ENCODE measurements around the gene FGF14. TPM values are rescaled to one million over a fixed set of nuclear protein-coding genes. Genes with fewer than 3 reads are reported as not detected.

The FGF14 gene
- total RNA-seq, 4 donors from 2014 or later = 0.28 to 2.3 (median 0.35) TPM; not detected in 1

DNA sequence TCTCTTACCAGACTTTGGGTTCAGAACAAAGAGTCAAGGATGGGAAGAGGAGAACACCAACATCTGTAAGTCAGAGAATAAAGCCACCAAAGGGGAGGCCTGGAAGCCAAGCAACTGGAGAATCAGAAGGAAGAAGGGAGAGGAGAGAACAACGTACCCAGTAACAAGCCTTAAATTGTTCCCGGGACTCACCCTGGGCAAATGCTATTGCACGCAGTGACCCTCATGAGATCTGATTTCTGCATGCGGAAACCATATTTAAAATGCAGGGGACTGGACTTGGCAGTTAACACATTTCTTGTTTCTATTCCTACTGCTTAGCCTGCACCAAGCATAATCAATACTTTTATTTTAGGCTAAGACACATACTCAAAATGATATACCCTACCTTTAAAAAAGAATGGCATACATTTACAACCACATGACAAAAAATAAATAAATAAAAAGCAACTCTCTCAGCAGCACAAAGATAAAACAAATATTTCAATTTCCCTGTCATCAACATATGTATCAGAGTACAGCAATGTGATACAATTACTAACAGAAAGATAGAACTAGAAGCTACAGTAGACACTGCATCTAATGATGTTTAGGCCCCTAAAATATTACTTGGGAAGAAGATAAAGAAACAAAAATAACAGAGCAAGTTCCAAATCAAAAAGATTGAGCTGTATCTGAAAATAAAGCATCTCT, 534.8 kb downstream of the FGF14 start:
- Histone ChIP-seq H3K9me3 (no peaks in the 10 kb centered on the region), H3K27ac (no peak overlapping the region), H3K4me1 (no peaks in the 10 kb centered on the region), H3K4me3 (no peak overlapping the region), H3K36me3 (no peaks in the 10 kb centered on the region), H3K27me3 (no peaks in the 10 kb centered on the region)
- TF ChIP-seq, protein P1, sequence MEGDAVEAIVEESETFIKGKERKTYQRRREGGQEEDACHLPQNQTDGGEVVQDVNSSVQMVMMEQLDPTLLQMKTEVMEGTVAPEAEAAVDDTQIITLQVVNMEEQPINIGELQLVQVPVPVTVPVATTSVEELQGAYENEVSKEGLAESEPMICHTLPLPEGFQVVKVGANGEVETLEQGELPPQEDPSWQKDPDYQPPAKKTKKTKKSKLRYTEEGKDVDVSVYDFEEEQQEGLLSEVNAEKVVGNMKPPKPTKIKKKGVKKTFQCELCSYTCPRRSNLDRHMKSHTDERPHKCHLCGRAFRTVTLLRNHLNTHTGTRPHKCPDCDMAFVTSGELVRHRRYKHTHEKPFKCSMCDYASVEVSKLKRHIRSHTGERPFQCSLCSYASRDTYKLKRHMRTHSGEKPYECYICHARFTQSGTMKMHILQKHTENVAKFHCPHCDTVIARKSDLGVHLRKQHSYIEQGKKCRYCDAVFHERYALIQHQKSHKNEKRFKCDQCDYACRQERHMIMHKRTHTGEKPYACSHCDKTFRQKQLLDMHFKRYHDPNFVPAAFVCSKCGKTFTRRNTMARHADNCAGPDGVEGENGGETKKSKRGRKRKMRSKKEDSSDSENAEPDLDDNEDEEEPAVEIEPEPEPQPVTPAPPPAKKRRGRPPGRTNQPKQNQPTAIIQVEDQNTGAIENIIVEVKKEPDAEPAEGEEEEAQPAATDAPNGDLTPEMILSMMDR (IDR thresholded peaks at IDR 0.05) = no peak
- no peak for TF ChIP-seq POLR2A (IDR thresholded peaks at IDR 0.05)
- no peak for DNase-seq

DNA sequence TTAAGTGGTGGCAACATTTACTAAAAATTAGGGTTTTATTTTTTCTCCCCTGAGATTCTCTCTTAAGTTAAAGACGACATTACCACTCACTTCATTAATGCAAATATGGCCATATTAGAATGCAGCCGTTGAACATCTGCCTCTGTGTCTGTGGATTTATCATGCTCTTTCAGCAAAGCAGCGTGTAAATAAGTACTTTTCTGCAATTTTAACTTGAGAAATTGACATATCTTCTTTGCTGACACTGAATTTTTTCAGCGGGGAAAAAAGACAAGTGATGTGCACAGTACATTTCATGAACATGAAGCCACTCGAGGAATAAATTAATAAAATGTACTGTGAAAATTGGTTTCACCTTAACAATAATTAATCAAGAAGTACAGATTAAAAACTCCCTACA, 543.0 kb downstream of the FGF14 start:
- TF ChIP-seq, protein P1 (IDR thresholded peaks at IDR 0.05) = no peak
- TF ChIP-seq POLR2A (IDR thresholded peaks at IDR 0.05) = no peak

DNA sequence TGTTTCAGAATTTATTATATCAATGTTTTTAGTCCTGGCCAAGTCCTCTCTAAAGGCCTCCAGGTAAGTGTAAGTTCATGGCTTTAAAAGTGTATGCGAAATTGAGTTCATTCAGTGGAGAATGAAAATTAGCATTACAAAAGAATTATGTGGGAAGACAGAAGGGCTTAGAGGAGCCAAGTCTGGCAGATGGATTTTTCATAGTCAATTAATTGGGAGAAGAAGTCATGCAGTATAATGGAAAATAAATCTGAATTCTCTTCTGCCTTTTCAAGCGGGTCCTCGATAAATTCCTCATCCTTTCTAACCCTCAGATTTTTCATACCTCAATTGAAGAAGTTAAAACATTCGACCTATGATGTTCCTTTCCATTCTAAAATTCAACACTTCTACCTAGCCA, 555.1 kb downstream of the FGF14 start:
- H3K27ac ChIP-seq = no peak overlapping the region
- no peak overlapping the region for H3K4me3 ChIP-seq
- DNase-seq = no peak
- TF ChIP-seq, protein P1 (IDR thresholded peaks at IDR 0.05) = no peak
- peaks cover 0 to 3% (median 0%) of the 10 kb centered on the region in 4 donors for H3K9me3 ChIP-seq
- no peaks in the 10 kb centered on the region for H3K4me1 ChIP-seq
- H3K36me3 ChIP-seq = no peaks in the 10 kb centered on the region
- no peaks in the 10 kb centered on the region for H3K27me3 ChIP-seq

More for the DNA sequence above, 543.0 kb downstream of the FGF14 start:
- Histone ChIP-seq H3K36me3 (no peaks in the 10 kb centered on the region), H3K27me3 (no peaks in the 10 kb centered on the region), H3K27ac (no peak overlapping the region), H3K4me1 (no peaks in the 10 kb centered on the region), H3K4me3 (no peak overlapping the region), H3K9me3 (no peaks in the 10 kb centered on the region)
- no peak for DNase-seq

DNA sequence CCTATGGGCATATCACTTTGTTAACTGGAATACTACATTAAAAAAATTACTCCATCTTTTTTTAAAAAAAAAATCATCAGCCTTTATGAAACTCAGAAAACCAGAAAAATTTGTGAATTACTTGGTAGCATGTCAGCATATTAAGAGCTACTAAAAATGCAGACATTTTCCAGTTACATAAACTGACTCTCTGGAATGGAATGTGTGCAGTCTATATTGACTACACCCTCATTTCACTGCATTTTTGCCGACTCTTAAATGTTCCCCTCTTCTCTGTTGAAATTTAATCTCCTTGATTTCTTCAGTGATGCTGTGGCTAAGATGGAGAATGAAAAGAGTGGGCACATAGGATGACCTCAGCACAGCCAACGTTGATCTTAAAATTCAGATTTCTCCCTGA, 555.6 kb downstream of the FGF14 start:
- Histone ChIP-seq H3K27ac (no peak overlapping the region), H3K9me3 (peaks cover 0 to 3% (median 0%) of the 10 kb centered on the region in 4 donors), H3K4me3 (no peak overlapping the region), H3K4me1 (no peaks in the 10 kb centered on the region), H3K27me3 (no peaks in the 10 kb centered on the region), H3K36me3 (no peaks in the 10 kb centered on the region)
- TF ChIP-seq, protein P1 (IDR thresholded peaks at IDR 0.05) = no peak
- TF ChIP-seq POLR2A (IDR thresholded peaks at IDR 0.05) = no peak
- DNase-seq = no peak

DNA sequence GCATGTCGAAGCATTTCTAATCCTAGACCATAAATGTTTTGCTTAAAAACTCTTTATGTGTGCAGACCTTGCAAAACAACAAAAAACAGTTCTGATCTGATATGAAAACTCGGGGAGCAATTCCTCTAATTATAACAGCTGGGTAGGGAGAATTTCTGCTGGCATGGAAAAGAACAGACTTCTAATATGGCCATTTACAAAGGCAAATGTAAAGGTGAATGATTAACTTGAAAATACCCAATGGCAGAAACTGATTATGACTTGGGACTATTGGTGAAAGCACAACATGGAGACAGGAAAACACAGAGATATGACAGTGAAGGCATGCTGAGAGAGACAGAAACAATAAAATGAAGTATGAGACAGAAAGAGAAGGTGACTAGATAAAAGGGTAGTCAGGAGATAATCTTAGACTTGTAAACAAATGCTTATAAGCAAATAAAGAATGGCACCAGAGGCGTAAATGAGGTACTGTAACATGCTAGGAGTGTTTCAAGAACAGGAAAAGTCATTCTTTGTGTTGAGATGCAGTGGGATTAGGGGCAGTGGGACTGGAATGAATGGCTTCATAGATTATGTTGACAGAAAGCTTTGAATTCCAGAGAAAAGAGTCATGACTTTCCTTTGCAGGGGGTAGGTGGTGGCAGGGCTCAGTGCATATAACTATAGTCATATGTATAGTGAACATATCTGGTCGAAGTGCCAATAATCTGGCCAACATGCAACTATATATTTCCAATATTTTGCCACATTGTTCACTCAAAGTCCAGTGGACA, 556.4 kb downstream of the FGF14 start:
- Histone ChIP-seq H3K27me3 (no peaks in the 10 kb centered on the region), H3K4me1 (no peaks in the 10 kb centered on the region), H3K4me3 (no peak overlapping the region), H3K9me3 (peaks cover 0 to 3% (median 0%) of the 10 kb centered on the region in 4 donors), H3K27ac (no peak overlapping the region), H3K36me3 (no peaks in the 10 kb centered on the region)
- no peak for DNase-seq
- no peak for TF ChIP-seq POLR2A (IDR thresholded peaks at IDR 0.05)
- TF ChIP-seq, protein P1 (IDR thresholded peaks at IDR 0.05) = no peak

Data from Peyer's patch (tissue), 4 donors.